ENCODE measurements around the gene IFNA5.

Gene IFNA5

DNA sequence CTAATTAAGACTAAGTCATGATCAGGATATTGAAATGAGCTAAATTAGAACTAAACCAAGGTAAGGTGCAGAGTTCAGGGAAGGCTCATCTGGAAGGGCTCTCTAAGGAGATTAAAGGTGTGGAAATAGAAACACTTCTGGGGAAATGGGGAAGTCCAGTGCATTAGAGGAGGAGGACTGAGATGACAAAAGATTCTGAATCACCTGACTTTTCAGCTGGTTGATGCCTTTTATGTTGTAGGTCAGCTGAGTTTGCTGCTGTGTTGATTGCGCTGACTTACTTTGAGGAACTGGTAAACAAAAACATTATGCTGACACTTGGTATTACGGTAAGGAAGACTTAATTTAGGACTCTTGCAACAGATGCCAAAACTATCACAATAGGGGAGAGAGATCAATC is 23.8 kb downstream of the IFNA5 start:
- H3K4me2 ChIP-seq (ENCODE audit: low read depth, low read length, poor library complexity, severe bottlenecking): no peak overlapping the region

GRCh38 chr9:21268347-21268657 is 36.8 kb downstream of the IFNA5 start:
- Histone ChIP-seq H3K27me3 (ENCODE audit: low read length) (no peaks in the 10 kb centered on the region), H3K9me2 (replicated peaks; ENCODE audit: insufficient read depth, low read length) (no peaks in the 10 kb centered on the region), H3K4me2 (ENCODE audit: low read depth, low read length, poor library complexity, severe bottlenecking) (no peak overlapping the region)

More for the DNA sequence above, 23.8 kb downstream of the IFNA5 start:
- TF ChIP-seq EZH2phosphoT487 (conservative IDR thresholded peaks at IDR 0.05; ENCODE audit: low read length): no peak
- TF ChIP-seq, protein P1, sequence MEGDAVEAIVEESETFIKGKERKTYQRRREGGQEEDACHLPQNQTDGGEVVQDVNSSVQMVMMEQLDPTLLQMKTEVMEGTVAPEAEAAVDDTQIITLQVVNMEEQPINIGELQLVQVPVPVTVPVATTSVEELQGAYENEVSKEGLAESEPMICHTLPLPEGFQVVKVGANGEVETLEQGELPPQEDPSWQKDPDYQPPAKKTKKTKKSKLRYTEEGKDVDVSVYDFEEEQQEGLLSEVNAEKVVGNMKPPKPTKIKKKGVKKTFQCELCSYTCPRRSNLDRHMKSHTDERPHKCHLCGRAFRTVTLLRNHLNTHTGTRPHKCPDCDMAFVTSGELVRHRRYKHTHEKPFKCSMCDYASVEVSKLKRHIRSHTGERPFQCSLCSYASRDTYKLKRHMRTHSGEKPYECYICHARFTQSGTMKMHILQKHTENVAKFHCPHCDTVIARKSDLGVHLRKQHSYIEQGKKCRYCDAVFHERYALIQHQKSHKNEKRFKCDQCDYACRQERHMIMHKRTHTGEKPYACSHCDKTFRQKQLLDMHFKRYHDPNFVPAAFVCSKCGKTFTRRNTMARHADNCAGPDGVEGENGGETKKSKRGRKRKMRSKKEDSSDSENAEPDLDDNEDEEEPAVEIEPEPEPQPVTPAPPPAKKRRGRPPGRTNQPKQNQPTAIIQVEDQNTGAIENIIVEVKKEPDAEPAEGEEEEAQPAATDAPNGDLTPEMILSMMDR (IDR thresholded peaks at IDR 0.05; ENCODE audit: insufficient read depth, low read length, poor library complexity, severe bottlenecking): no peak
- H3F3A ChIP-seq (ENCODE audit: insufficient read depth): no peaks in the 10 kb centered on the region
- H3K9ac ChIP-seq (ENCODE audit: low read length): no peak overlapping the region
- no peaks in the 10 kb centered on the region for H4K20me1 ChIP-seq (ENCODE audit: low read depth, low read length)
- H3K27ac ChIP-seq (ENCODE audit: low read depth, low read length): no peak overlapping the region
- H3K27me3 ChIP-seq (ENCODE audit: low read length): 0 out of 2 replicates have a peak, but pooled peaks cover 3% of the 10 kb centered on the region
- H3K9me3 ChIP-seq (ENCODE audit: insufficient read depth, low read length): no peaks in the 10 kb centered on the region
- no peak overlapping the region for H2AFZ ChIP-seq (ENCODE audit: low read depth, low read length, severe bottlenecking)
- no peaks in the 10 kb centered on the region for H3K36me3 ChIP-seq (ENCODE audit: low read length)
- H3K9me2 ChIP-seq (replicated peaks; ENCODE audit: insufficient read depth, low read length): no peaks in the 10 kb centered on the region
- H3K79me2 ChIP-seq (ENCODE audit: insufficient read depth, low read length): no peaks in the 10 kb centered on the region
- no peak overlapping the region for H3K4me3 ChIP-seq (ENCODE audit: insufficient read depth, low read length, poor library complexity, severe bottlenecking)

DNA sequence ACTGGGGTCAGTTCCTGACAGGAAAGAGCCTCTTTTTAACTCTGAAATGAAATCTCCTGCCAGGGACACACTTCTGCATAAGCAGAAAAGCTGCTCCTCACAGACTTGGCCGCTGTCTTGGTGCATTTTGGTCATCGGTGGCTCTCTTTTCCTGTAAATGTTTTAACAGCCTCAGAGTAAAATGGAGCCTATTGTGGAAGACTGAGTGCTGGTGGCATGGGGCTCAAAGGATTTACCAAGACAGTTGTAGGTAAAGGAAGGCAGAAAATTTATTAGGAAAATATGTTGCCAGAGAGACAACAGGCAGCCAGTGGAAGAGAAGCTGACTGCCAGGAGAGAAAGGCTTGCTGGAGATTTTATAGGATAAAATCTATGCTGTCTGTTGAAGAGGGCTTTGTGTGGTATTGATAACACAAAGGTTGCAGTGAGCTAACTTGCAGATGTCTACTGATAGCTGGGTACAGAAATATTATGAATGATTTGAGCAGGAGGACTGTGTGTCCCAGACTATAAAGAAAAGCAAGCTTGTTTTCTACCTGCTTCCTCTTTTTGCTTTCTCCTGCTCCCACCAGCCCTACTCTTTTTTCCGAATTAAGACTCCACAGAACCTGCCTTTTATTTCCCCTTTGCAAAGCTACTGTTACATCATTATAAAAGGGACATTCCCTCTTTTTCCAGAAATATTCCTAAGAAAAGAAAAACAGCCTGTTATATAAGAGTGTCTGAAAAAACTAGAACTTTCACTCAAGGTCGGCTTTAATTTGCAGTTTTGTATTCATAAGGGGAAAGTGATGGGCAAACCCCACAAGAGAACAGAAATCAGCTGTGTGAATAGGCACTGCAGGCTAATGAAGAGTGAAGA is 37.4 kb downstream of the IFNA5 start:
- H3K27ac ChIP-seq (ENCODE audit: low read depth, low read length): no peak overlapping the region
- H3K36me3 ChIP-seq (ENCODE audit: low read length): no peaks in the 10 kb centered on the region
- H4K20me1 ChIP-seq (ENCODE audit: low read depth, low read length): no peaks in the 10 kb centered on the region
- TF ChIP-seq, protein P1 (IDR thresholded peaks at IDR 0.05; ENCODE audit: insufficient read depth, low read length, poor library complexity, severe bottlenecking): no peak
- no peak for TF ChIP-seq EZH2phosphoT487 (conservative IDR thresholded peaks at IDR 0.05; ENCODE audit: low read length)
- no peak overlapping the region for H2AFZ ChIP-seq (ENCODE audit: low read depth, low read length, severe bottlenecking)
- H3K4me3 ChIP-seq (ENCODE audit: insufficient read depth, low read length, poor library complexity, severe bottlenecking): no peak overlapping the region
- no peak overlapping the region for H3K9ac ChIP-seq (ENCODE audit: low read length)
- no peaks in the 10 kb centered on the region for H3F3A ChIP-seq (ENCODE audit: insufficient read depth)
- no peak overlapping the region for H3K4me2 ChIP-seq (ENCODE audit: low read depth, low read length, poor library complexity, severe bottlenecking)
- no peaks in the 10 kb centered on the region for H3K9me2 ChIP-seq (replicated peaks; ENCODE audit: insufficient read depth, low read length)
- H3K9me3 ChIP-seq (ENCODE audit: insufficient read depth, low read length): no peaks in the 10 kb centered on the region
- H3K79me2 ChIP-seq (ENCODE audit: insufficient read depth, low read length): no peaks in the 10 kb centered on the region
- H3K27me3 ChIP-seq (ENCODE audit: low read length): no peaks in the 10 kb centered on the region

More at GRCh38 chr9:21268347-21268657, 36.8 kb downstream of the IFNA5 start:
- no peaks in the 10 kb centered on the region for H3K36me3 ChIP-seq (ENCODE audit: low read length)
- H3K9me3 ChIP-seq (ENCODE audit: insufficient read depth, low read length): no peaks in the 10 kb centered on the region
- H3F3A ChIP-seq (ENCODE audit: insufficient read depth): no peaks in the 10 kb centered on the region
- TF ChIP-seq EZH2phosphoT487 (conservative IDR thresholded peaks at IDR 0.05; ENCODE audit: low read length): no peak
- TF ChIP-seq, protein P1 (IDR thresholded peaks at IDR 0.05; ENCODE audit: insufficient read depth, low read length, poor library complexity, severe bottlenecking): no peak
- H3K9ac ChIP-seq (ENCODE audit: low read length): no peak overlapping the region
- no peak overlapping the region for H3K4me3 ChIP-seq (ENCODE audit: insufficient read depth, low read length, poor library complexity, severe bottlenecking)
- no peak overlapping the region for H2AFZ ChIP-seq (ENCODE audit: low read depth, low read length, severe bottlenecking)
- H3K79me2 ChIP-seq (ENCODE audit: insufficient read depth, low read length): no peaks in the 10 kb centered on the region
- no peaks in the 10 kb centered on the region for H4K20me1 ChIP-seq (ENCODE audit: low read depth, low read length)
- no peak overlapping the region for H3K27ac ChIP-seq (ENCODE audit: low read depth, low read length)

Measured in SU-DHL-6 (cell line).